ENCODE results near the gene SMG7. TPM values are rescaled to one million over a fixed set of nuclear protein-coding genes. Genes with fewer than 3 reads are reported as not detected.

SMG7 gene
- polyA plus RNA-seq, 1 donor from 2014 or later = 19.1 TPM

DNA sequence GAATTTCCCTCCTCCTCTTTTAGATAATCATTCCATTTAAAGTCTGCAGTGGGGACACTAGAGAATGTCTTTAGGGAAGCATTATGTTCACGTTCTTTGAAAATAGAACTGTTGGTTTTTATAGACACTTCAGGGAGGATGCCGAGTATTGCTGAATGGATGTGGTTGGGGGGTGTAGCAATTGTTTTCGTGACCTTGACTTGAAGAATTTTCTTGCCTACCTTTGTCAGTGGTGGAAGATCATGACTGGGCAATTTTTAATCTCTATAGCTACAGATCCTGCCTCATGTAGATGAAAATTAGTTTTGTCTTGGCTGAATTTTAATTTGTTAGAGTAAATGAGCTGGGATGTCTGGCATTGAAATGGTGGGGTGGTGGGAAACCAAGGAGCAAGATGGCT is 3.8 kb downstream of the SMG7 start:
- H3F3A ChIP-seq (ENCODE audit: insufficient read depth, low read length, poor library complexity, severe bottlenecking) = no peaks in the 10 kb centered on the region
- no peaks in the 10 kb centered on the region for H3K27me3 ChIP-seq (ENCODE audit: insufficient read depth, low read depth, low read length)
- TF ChIP-seq EZH2 (IDR thresholded peaks at IDR 0.05; ENCODE audit: borderline replicate concordance, insufficient read depth, low read length, poor library complexity, severe bottlenecking) = no peak
- TF ChIP-seq TAF1 (IDR thresholded peaks at IDR 0.05; ENCODE audit: low read depth) = no peak
- TF ChIP-seq MXI1 (conservative IDR thresholded peaks at IDR 0.05; ENCODE audit: poor library complexity, severe bottlenecking) = no peak
- H3K79me2 ChIP-seq (replicated peaks; ENCODE audit: insufficient read depth, low read length) = peaks cover 75% of the 10 kb centered on the region
- H3K27ac ChIP-seq (ENCODE audit: low read length) = no peak overlapping the region
- H3K4me2 ChIP-seq (ENCODE audit: low read length) = no peak overlapping the region
- no peak overlapping the region for H2AFZ ChIP-seq (ENCODE audit: low read depth, low read length)
- no peaks in the 10 kb centered on the region for H3K36me3 ChIP-seq (ENCODE audit: insufficient read depth, low read length)
- peaks cover 5% of the 10 kb centered on the region for H4K20me1 ChIP-seq (ENCODE audit: insufficient read depth)
- H3K9me3 ChIP-seq (ENCODE audit: low read length) = no peaks in the 10 kb centered on the region
- no peak overlapping the region for H3K9ac ChIP-seq (ENCODE audit: low read length)
- H3K4me3 ChIP-seq (ENCODE audit: low read length) = no peak overlapping the region
- no peaks in the 10 kb centered on the region for H3K9me2 ChIP-seq (ENCODE audit: insufficient read depth, low read length)

DNA sequence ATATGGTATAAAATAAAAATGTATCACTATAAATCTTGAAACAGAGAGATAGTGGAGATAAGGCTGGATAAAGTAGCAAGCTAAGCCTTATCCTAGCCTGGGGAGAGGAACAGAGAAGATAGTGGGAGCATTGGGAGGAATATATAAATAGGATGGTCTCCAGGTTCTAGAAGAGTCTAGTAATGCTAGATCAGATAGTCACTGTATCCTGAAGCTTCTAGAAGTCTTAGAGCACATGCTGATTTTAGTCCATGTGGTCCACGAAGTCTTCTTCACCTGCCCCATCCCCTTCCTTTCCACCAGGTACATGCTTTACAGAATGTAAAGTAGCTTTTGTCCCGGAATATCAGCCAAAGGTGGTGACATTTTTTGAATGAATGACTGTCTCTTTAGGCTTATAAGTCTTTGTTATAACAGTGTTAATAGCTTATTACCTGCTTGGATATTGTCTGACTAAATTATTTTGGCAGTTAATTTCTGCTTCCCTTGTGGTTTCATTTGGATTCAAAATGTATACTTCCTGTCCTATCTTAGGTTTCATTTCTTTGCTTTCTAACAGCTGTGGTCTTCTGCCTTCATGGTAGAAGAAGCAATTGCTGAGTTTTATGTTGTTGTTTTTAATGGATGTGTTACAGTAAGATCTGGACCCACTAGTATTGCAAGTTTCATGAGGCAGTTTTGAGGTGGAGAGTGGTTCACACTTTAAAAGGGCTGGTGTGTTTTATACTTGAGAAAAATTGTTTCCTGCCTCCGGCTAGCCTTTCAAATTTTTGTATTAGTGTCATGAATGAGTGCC is 5.9 kb downstream of the SMG7 start:
- no peaks in the 10 kb centered on the region for H3K9me2 ChIP-seq (ENCODE audit: insufficient read depth, low read length)
- no peak overlapping the region for H3K9ac ChIP-seq (ENCODE audit: low read length)
- TF ChIP-seq SMC3 (conservative IDR thresholded peaks at IDR 0.05; ENCODE audit: poor library complexity) (no peak), EZH2 (IDR thresholded peaks at IDR 0.05; ENCODE audit: borderline replicate concordance, insufficient read depth, low read length, poor library complexity, severe bottlenecking) (no peak), MXI1 (conservative IDR thresholded peaks at IDR 0.05; ENCODE audit: poor library complexity, severe bottlenecking) (no peak), POLR2AphosphoS5 (IDR thresholded peaks at IDR 0.05) (no peak)
- TF ChIP-seq, protein P1, sequence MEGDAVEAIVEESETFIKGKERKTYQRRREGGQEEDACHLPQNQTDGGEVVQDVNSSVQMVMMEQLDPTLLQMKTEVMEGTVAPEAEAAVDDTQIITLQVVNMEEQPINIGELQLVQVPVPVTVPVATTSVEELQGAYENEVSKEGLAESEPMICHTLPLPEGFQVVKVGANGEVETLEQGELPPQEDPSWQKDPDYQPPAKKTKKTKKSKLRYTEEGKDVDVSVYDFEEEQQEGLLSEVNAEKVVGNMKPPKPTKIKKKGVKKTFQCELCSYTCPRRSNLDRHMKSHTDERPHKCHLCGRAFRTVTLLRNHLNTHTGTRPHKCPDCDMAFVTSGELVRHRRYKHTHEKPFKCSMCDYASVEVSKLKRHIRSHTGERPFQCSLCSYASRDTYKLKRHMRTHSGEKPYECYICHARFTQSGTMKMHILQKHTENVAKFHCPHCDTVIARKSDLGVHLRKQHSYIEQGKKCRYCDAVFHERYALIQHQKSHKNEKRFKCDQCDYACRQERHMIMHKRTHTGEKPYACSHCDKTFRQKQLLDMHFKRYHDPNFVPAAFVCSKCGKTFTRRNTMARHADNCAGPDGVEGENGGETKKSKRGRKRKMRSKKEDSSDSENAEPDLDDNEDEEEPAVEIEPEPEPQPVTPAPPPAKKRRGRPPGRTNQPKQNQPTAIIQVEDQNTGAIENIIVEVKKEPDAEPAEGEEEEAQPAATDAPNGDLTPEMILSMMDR (IDR thresholded peaks at IDR 0.05; ENCODE audit: poor library complexity, severe bottlenecking) = no peak
- TF ChIP-seq, protein P2, sequence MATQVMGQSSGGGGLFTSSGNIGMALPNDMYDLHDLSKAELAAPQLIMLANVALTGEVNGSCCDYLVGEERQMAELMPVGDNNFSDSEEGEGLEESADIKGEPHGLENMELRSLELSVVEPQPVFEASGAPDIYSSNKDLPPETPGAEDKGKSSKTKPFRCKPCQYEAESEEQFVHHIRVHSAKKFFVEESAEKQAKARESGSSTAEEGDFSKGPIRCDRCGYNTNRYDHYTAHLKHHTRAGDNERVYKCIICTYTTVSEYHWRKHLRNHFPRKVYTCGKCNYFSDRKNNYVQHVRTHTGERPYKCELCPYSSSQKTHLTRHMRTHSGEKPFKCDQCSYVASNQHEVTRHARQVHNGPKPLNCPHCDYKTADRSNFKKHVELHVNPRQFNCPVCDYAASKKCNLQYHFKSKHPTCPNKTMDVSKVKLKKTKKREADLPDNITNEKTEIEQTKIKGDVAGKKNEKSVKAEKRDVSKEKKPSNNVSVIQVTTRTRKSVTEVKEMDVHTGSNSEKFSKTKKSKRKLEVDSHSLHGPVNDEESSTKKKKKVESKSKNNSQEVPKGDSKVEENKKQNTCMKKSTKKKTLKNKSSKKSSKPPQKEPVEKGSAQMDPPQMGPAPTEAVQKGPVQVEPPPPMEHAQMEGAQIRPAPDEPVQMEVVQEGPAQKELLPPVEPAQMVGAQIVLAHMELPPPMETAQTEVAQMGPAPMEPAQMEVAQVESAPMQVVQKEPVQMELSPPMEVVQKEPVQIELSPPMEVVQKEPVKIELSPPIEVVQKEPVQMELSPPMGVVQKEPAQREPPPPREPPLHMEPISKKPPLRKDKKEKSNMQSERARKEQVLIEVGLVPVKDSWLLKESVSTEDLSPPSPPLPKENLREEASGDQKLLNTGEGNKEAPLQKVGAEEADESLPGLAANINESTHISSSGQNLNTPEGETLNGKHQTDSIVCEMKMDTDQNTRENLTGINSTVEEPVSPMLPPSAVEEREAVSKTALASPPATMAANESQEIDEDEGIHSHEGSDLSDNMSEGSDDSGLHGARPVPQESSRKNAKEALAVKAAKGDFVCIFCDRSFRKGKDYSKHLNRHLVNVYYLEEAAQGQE (IDR thresholded peaks at IDR 0.05; ENCODE audit: borderline replicate concordance) = no peak
- no peaks in the 10 kb centered on the region for H3K9me3 ChIP-seq (ENCODE audit: low read length)
- no peak overlapping the region for H3K4me3 ChIP-seq (ENCODE audit: low read length)
- peaks cover 91% of the 10 kb centered on the region for H3K79me2 ChIP-seq (replicated peaks; ENCODE audit: insufficient read depth, low read length)
- no peaks in the 10 kb centered on the region for H3K27me3 ChIP-seq (ENCODE audit: insufficient read depth, low read depth, low read length)
- H3K36me3 ChIP-seq (ENCODE audit: insufficient read depth, low read length) = no peaks in the 10 kb centered on the region
- H3K27ac ChIP-seq (ENCODE audit: low read length) = no peak overlapping the region
- peaks cover 5% of the 10 kb centered on the region for H4K20me1 ChIP-seq (ENCODE audit: insufficient read depth)
- H3F3A ChIP-seq (ENCODE audit: insufficient read depth, low read length, poor library complexity, severe bottlenecking) = no peaks in the 10 kb centered on the region
- no peak overlapping the region for H2AFZ ChIP-seq (ENCODE audit: low read depth, low read length)
- H3K4me2 ChIP-seq (ENCODE audit: low read length) = no peak overlapping the region

All from neural cell (in vitro differentiated cells).